IPS-NIHi7 (cell line): Measurements from ENCODE around the gene FUS.
A peak's percentile ranks its signal among the peaks of the same experiment; 100 is the strongest.

Source experiments
- DNase-seq: peaks from one replicate; pipeline ENCODE4 v3.0.0; 2012; ENCODE audit warnings: mixed read lengths; ENCODE audit errors: extremely low spot score

The FUS gene

DNA sequence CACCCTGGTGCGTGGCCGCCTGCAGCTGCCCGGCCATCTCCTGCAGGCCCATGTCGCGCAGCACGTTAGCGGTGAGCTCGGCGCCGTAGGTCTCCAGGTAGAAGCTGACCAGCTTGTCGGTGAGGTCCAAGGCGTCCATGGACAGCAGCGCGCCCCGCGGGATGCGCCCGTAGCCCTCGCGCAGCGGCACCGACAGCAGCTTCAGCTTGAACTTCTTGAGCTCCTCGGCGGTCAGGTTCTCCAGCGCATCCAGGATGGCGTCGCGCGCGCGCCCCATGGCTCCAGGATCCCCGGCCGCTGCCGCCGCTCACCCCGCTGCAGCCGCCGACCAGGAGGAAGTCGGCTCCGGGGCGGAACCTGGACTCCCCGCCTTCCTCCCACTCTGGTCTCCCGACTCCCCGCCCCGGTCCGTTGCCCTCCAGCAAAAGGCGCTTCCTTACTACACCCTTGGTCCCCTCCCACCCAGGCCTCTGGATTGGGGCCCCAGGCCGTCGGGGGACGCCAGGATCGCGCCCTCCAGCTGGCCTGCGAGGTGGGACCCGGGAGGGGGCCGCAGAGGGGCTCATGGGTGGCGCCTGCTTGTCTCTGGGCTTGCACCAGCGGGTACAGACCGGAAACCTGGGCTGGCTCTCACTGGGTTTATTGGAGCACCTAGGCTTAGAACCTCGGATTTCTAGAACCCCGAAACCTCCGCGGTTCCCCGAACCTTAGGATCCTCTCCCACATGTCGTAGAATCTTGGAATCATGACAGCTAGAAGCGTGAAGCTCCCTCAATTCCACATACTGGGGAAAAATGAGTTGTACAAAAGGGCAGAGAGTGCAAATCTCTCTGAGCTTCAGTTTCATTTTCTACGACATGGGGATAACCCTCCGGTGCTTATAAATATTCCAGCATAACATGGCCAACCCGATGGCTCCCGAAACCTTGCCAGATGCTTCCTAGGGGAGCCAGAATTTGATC is 22.8 kb downstream of the FUS start, which contains the start of gene PYCARD:
TSS of gene PYCARD (minus strand) at position 347 of the 962 bp plus-strand sequence. CDS start at position 277, 70 bp downstream.
- DNase-seq: peak; percentile 54

DNA sequence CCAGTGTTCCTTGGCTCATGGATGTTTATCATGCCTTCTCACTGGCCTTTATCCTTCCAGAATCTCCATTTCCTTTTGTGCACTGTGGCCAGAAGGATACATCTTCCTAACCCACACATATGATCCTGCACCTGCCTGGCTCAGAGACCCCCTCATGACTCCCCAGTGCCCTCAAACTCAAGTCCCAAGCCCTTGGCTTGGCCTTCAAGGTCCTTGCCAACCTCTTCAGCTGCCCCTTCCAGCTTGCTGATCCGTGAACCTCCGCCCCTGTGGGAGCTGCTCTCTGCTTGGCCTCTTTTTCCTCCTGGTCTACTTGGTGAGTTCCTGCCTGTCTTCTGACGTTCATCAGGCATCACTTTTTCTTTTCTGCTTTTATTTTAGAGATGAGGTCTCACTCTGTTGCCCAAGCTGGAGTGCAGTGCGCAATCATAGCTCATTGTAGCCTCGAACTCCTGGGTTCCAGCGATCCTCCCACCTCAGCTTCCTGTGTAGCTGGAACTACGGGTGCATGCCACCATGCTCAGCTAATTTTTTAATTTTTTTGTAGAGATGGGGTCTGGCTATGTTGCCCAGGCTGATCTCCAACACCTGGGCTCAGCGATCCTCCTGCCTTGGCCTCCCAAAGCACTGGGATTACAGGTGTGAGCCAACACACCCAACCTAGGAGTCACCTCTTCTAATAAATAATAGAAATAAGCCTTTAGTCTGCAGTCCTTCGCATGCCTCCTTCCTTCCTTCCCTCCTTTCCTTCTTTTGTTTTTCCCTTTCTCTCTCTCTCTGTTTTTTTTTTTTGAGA is 25.1 kb downstream of the FUS start:
- no peak for DNase-seq

DNA sequence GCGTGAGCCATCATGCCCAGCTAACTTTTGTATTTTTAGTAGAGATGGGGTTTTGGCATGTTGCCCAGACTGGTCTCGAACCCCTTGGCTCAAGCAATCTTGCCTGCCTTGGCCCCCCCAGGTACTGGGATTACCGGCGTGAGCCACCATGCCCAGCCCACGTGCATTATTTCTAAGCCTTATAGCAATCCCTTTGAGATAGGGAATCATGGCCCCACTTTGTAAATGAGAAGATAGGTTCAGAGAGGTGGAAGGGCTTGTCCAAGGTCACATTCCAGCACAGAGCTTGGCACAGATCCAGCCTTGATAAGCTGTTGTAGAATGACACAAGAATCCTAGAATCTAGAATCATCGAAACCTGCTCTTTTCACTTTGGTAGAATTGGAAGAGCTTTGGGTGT is 26.8 kb downstream of the FUS start:
- DNase-seq: no peak

DNA sequence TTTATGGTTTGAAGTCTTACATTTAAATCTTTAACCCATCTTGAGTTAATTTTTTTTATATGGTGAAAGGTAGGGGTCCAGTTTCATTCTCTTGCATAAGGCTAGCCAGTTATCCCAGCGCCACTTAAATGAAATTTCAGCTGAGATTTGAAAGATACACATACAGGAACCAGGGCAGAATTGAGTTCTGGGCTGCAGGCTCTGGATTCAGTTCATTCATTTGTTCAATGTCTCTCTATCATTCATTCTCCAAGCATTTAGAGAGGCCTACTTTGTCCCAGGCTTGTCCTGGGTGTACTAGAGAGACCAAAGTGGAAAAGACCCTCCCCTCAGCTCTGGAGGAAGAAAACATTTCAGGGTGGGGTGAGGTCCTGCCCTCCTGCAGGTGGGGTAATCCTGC is 33.4 kb downstream of the FUS start:
- no peak for DNase-seq

DNA sequence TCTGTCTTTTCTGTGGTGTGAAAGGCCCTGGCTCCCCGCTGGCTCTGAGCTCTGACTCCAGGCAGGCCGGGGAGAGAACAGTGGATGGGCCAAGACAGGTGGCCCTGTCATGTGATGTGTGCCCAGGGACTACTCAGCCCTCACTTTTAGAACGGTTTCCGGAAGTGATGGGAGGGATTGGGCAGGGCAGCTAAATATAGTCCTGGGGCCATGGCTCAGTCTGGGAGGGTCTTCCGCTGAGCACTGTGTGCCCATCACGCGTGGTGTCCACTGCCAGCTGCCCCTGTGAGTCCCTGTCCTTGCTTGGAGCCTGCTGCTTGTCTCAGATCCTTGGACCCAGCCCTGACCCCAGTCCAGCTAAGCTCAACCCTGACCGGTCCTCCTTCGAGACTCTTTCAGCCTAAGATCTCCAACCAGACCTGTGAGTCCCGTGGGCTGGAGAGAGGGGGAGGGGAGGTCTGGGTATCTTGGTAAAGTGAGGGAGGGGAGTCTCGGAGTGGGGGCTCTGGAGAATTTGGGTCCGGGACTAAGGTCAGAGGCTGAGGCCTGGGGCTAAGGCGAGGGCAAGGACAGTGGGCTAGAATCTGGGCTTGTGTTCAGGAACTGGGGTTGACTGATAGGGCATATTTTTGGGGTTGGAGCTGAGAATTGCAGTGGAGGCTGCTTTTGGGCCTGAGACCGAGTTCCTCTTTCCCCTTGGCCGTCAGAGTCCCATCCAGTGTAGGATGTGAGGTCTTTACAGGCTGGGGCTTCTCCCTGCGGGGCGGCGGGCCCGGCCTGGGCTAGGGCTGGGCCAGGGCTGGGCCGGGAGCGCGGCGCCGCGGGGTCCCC is 34.2 kb downstream of the FUS start, which contains the start of gene TRIM72:
TSS of gene TRIM72 (plus strand) at position 243 of the 831 bp plus-strand sequence. CDS start 620 bp downstream, outside the sequence.
- DNase-seq: no peak

DNA sequence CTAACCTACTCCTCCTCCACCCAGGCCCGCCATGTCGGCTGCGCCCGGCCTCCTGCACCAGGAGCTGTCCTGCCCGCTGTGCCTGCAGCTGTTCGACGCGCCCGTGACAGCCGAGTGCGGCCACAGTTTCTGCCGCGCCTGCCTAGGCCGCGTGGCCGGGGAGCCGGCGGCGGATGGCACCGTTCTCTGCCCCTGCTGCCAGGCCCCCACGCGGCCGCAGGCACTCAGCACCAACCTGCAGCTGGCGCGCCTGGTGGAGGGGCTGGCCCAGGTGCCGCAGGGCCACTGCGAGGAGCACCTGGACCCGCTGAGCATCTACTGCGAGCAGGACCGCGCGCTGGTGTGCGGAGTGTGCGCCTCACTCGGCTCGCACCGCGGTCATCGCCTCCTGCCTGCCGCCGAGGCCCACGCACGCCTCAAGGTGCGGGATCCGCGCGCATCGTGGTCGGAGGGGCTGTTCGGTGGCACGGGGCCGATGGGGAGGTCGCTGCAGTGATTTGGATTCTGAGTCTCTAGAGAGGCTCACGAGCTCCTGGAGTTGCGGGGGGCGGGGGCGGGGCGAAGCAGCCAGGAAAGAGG is 34.9 kb downstream of the FUS start:
- peak; percentile 66 for DNase-seq

DNA sequence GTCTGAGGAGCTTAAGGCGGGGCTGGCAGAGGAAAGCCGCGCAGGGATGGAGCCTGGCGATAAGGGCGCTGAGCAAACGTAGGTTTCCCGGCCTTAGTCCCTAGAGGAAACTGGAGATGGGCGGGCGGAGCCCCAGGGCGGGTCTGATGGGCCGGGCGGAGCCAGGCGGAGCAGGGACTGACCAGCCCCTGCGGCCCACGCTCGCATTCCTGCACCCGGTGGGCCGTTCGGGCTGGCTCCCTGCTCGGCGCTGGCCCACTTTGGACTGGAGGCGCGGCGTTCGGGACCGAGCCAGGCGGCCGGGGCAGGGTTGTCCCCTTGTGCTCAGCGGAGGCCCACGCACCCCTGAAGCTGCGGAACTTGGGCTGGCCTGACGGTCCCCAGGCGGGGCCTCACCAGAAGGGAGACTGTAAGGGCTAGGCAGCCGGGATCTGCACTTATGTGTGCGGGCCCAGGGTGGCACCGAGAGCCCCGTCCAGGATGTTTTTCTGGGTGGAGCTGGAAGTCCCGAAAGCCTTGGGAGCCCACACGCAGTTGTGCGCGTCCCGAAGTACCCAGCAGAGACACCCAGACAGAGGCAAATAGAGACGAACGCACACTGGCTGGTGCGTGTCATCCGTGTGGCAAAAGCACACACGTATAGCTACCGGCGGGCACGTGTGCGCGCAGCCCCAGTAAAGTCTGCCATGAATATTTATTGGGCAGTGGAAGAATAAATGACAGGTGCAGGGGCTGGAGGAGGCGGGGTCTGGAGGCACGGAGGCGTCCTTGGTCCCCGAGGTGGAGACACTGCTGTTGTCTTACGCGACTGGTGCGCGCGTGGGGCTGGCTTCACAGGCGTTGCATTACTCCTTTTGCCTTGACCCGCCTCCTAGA is 35.6 kb downstream of the FUS start:
- peak; percentile 98 for DNase-seq

DNA sequence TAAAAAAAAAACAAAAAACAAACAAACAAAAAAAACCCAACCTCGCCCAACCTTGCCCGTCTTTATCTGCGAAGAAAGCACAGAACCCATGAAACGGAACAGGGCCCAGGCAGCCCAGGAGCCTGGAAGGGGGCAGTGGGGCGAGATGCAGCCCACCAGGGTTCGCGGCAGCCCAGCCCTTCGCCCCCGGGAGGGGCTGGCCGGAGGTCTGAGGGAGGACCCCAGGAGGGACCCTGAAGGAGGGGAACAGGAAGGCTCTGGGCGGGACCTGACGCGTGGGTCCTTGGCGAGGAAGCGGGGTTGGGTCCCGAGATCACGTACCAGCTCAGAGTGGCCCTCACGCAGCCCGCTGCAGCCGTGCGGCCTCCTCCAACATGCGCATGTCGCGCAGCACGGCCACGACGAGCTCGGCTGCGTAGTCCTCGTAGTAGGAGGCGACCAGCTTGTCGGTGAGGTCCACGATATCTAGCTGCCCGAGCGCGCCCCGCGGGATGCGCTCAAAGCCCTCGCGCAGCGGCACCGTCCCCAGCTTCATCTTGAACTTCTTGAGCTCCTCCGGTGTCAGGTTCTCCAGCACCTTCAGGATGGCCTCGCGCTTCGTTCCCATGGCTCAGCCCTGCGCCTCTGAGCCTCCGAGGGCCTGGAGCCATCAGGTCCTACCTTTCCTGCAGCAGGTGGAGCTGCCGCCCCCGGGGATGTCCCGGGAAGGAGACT is 36.6 kb downstream of the FUS start, which contains the start of gene PYDC1:
TSS of gene PYDC1 (minus strand) at position 714 of the 714 bp plus-strand sequence. CDS start at position 607, 107 bp downstream.
- DNase-seq: peak; percentile 69

DNA sequence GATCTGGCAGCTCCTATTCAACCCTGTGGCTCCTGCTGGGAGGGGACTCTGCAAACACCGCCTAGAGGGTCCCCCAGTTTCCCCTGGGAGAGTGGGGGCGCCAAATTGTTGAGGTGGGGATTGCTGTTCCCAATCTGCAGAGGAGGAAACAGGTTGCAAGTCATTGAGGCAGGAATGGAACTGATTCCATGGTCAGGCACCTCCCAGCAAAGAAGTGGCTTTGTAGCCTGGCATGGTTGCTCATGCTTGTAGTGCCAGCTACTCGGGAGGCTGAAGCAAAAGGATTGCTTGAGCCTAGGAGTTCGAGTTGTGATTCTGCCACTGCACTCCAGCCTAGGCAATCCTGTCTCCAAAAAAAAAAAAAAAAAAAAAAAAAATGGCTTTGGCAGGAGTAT is 37.2 kb downstream of the FUS start:
- DNase-seq: no peak

DNA sequence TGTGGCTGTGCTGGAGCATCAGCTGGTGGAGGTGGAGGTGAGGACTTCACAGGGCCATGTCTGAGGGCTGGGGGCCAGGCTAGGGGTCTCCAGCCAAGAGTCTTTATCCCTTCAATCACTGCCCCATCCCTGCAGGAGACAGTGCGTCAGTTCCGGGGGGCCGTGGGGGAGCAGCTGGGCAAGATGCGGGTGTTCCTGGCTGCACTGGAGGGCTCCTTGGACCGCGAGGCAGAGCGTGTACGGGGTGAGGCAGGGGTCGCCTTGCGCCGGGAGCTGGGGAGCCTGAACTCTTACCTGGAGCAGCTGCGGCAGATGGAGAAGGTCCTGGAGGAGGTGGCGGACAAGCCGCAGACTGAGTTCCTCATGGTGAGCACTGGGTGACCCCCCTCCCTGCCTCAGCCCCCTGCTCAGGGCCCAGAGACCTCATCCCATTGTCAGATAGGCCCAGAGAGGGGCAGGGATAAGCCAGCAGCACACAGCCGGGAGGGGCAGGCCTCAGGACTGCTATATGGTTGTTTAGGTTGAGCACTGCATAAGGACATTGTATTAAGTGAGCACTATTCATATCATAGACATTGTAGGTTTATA is 39.3 kb downstream of the FUS start:
- no peak for DNase-seq

DNA sequence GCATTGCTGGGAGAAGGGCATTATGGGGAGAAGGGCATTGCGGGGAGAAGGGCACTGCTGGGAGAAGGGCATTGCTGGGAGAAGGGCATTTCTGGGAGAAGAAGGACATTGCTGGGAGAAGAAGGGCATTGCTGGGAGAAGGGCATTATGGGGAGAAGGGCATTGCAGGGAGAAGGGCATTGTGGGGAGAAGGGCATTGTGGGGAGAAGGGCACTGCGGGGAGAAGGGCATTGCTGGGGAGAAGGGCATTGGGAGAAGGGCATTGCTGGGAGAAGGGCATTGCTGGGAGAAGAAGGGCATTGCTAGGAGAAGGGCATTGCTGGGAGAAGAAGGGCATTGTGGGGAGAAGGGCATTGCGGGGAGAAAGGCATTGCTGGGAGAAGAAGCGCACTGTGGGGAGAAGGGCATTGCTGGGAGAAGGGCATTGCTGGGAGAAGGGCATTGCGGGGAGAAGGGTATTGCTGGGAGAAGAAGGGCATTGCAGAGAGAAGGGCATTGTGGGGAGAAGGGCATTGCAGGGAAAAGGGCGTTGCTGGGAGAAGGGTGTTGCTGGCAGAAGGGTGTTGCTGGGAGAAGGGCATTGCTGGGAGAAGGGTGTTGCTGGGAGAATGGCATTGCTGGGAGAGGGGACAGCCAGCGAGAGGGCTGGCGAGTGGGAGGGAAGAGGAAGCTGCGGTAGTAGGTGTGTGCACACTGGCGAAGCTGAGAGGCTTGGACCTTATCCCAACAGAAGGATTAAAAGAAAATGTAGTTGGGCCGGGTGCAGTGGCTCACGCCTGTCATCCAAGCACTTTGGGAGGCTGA is 41.6 kb downstream of the FUS start:
- no peak for DNase-seq

DNA sequence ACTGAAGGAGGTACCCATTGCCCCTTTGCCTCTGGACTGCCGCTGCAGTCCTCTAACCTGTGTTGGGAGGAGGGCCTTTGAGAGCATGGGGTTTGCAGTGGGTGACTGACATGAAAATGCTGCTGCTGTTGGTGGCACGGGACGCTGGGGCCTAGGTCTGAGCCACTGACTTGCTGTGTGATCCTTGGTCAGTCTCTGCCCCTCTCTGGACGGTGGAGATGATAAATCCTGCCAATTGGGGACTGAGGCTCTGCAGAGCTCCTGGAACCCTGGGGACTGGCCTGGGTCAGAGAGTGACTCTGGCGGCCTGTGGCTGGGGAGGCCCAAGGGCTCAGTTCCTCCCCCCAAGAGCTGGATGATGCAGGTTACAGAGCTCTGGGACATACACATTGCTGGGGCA is 43.1 kb downstream of the FUS start:
- no peak for DNase-seq

DNA sequence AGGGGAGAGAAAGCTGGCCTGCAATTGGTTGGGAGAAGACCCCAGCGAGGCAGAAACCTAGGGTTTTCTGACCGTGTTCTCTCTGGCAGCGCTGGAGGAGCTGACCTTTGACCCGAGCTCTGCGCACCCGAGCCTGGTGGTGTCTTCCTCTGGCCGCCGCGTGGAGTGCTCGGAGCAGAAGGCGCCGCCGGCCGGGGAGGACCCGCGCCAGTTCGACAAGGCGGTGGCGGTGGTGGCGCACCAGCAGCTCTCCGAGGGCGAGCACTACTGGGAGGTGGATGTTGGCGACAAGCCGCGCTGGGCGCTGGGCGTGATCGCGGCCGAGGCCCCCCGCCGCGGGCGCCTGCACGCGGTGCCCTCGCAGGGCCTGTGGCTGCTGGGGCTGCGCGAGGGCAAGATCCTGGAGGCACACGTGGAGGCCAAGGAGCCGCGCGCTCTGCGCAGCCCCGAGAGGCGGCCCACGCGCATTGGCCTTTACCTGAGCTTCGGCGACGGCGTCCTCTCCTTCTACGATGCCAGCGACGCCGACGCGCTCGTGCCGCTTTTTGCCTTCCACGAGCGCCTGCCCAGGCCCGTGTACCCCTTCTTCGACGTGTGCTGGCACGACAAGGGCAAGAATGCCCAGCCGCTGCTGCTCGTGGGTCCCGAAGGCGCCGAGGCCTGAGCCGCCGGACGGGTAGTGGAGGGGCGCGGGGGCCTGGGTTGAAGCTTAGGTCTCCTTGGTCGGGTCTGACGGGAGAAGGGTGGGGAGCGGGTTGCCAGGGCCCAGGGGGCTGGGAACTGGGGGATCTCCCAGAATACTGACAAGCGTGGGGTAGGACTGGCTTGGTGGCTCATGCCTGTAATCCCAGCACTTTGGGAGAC is 44.4 kb downstream of the FUS start:
- DNase-seq: no peak

DNA sequence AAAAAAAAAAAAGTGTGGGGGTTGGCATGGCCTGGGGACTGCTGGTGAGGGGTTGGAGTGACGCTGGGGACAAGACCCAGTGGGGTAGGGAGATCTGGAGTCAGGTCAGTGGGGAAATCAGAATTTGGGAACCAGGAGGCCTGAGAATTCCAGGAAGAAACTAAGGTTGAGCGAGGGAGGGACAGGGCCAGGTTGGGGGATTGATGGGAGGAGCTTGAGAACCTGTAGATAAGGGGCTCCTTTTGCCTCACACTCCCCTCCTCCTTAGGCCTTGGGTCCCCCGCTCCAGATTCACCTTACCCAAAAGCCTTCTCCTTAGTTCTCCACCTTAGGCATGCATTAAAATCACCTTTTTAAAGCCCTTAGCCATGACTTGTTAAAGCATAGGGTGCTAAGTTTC is 45.3 kb downstream of the FUS start:
- no peak for DNase-seq

DNA sequence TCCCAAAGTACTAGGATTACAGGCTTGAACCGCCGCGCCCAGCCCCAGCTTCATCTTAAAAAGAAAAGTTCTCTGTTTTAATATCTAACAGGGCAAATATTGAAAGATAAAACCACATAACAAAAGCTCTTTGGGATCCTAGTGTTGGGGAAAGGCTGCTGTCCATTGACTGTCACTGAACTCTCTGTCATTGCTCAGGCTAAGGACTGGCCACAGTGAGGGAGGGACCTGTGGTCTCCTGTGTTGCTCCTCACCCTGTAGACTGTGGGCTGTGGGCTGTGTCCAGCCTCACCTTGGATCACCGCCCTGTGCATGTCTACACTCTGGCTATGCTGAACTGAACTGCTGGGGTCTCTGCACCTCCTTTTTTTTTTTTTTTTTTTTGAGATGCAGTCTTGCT is 48.3 kb downstream of the FUS start:
- peak; percentile 6 for DNase-seq

DNA sequence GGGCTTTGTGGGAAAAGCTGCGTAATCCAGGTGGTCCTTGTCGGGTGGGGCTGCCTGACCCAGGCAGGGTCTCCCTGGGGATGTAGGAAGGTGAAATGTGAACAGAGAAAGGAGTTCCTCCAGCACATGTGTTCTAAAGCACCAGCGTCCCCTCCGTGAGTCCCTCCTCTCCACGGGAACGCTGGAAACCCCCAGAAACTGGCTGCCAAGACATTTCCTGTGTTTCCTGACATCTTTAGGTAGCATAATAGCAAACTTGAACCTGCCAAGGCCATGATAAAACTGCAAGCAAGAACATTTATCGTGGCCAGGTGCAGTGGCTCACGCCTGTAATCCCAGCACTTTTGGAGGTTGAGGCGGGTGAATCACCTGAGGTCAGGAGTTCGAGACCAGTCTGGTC is 49.6 kb downstream of the FUS start:
- peak; percentile 2 for DNase-seq

DNA sequence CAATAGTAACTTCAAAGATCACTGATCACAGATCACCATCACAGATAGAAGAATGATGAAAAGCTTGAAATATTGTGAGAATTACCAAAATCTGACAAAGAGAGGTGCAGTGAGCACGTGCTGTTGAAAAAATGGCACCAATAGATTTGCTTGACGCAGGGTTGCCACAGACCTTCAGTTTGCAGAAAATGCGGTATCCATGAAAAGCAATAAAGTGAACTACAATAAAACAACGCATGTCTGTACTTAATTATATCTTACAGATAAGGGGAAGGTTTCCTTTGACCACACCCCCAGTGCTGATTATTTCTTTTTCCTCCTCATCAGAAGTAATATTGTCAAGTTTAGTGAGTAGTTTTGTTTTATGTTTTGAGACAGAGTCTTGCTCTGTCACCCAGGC is 58.1 kb downstream of the FUS start:
- no peak for DNase-seq
